Mucosa of descending colon (tissue), 3 donors: Measurements from ENCODE around the gene AKR1C1. TPM values are rescaled to one million over a fixed set of nuclear protein-coding genes. Genes with fewer than 3 reads are reported as not detected.
A peak's percentile ranks its signal among the peaks of the same experiment; 100 is the strongest.
"Not testable (repeated sequence)": the region's sequence is repeated elsewhere in the genome, so short reads cannot be mapped to it uniquely, and the experiment has no call there.

Source experiments
- ATAC-seq: fragments of 200-7000 bp; cut with Tn5 transposase; one replicate; pipeline ENCODE4 v1.9.1; 2020; ENCODE audit warnings: mild to moderate bottlenecking, moderate library complexity
- DNase-seq, 3 donors: peaks; one replicate each; pipeline ENCODE4 v3.0.0-alpha.2; 2020
- H3K36me3 ChIP-seq: fragments of 200-600 bp; one replicate; pipeline ENCODE4 v1.8.0; 2021; ENCODE audit warnings: low read depth, mild to moderate bottlenecking
- H3K4me1 ChIP-seq: fragments of 200-600 bp; one replicate; pipeline ENCODE4 v1.8.0; 2021; ENCODE audit warnings: low read depth, mild to moderate bottlenecking
- H3K4me3 ChIP-seq: fragments of 200-600 bp; one replicate; pipeline ENCODE4 v1.8.0; 2021; ENCODE audit warnings: mild to moderate bottlenecking
- H3K9me3 ChIP-seq: fragments of 200-600 bp; one replicate; pipeline ENCODE4 v1.8.0; 2021; ENCODE audit warnings: mild to moderate bottlenecking
- CTCF ChIP-seq: fragments of 200-600 bp; IDR thresholded peaks from one replicate; pipeline ENCODE4 v1.8.0; 2022; ENCODE audit warnings: antibody characterized with exemption, mild to moderate bottlenecking
- intact Hi-C, 2 donors: fragments of 100-400 bp; cut with DNase I in 1 of 2; cut with micrococcal nuclease in 1 of 2; formaldehyde crosslinking; loops; one replicate each; pipeline versions ENCODE4 v1.11.0 to v1.11.1; 2022; cut with DNase I, micrococcal nuclease
- total RNA-seq, 3 donors: library from RNA; stranded (reverse); fragmentation: NEBNext Ultra II Directional in 2 of 3; extraction: Animal tissue kit (Norgen Biotek cat#: 25700) in 2 of 3; gene quantifications; one replicate each; pipeline versions ENCODE4 v1.2.1 to v1.2.4, GENCODE V29; 2021 to 2023
- donor health status: DM: no; HTN: no; CAD: no; lungs with moderate emphysema.
- donor health status: DM: no; HTN: no; CAD: no.
- donor health status: DM: no; HTN: yes; CAD: no.

Gene AKR1C1
- total RNA-seq, 3 donors from 2014 or later = 28.4 to 66.9 (median 38.3) TPM

- not testable (repeated sequence) for H3K9me3 ChIP-seq, DNase-seq, H3K4me3 ChIP-seq, H3K36me3 ChIP-seq, H3K4me1 ChIP-seq
- intact Hi-C loops = loop anchor here in 1 of 2 donors (10.0 kb wide), 1 partner anchor 275 kb away; no protein-coding TSS in a partner anchor
- ATAC-seq = peak; percentile 52
These were observed 46.8 kb downstream of the AKR1C1 start for GRCh38 chr10:5010043-5010442.

- ATAC-seq, H3K4me1 ChIP-seq, H3K36me3 ChIP-seq, H3K9me3 ChIP-seq, H3K4me3 ChIP-seq, DNase-seq: not testable (repeated sequence)
- intact Hi-C loops = loop anchor here in 1 of 2 donors (10.0 kb wide), 1 partner anchor 273 kb away; no protein-coding TSS in a partner anchor
These were observed 48.2 kb downstream of the AKR1C1 start for GRCh38 chr10:5011392-5011791.

- DNase-seq = no peak
- no peak for TF ChIP-seq CTCF
- H3K4me1 ChIP-seq = no peaks in the 10 kb centered on the region
- no peak for ATAC-seq
- no peaks in the 10 kb centered on the region for H3K9me3 ChIP-seq
- no peak overlapping the region for H3K4me3 ChIP-seq
- intact Hi-C loops = loop anchor here in 1 of 2 donors (10.0 kb wide), 1 partner anchor 272 kb away; no protein-coding TSS in a partner anchor
- no peaks in the 10 kb centered on the region for H3K36me3 ChIP-seq
These were observed 49.4 kb downstream of the AKR1C1 start for GRCh38 chr10:5012595-5012994.

GRCh38 chr10:5013385-5013784 lies 50.2 kb downstream of the AKR1C1 start:
- no peak for ATAC-seq
- DNase-seq = no peak
- TF ChIP-seq CTCF = no peak
- intact Hi-C loops = loop anchor here in 1 of 2 donors (10.0 kb wide), 1 partner anchor 271 kb away; no protein-coding TSS in a partner anchor
- Histone ChIP-seq H3K4me1 (no peaks in the 10 kb centered on the region), H3K9me3 (no peaks in the 10 kb centered on the region), H3K36me3 (no peaks in the 10 kb centered on the region), H3K4me3 (no peak overlapping the region)

- not testable (repeated sequence) for DNase-seq, H3K9me3 ChIP-seq, H3K36me3 ChIP-seq, ATAC-seq, H3K4me3 ChIP-seq, H3K4me1 ChIP-seq
- intact Hi-C loops = loop anchor here in 1 of 2 donors (10.0 kb wide), 1 partner anchor 270 kb away; no protein-coding TSS in a partner anchor
These were observed 51.1 kb downstream of the AKR1C1 start for GRCh38 chr10:5014200-5014910.

GRCh38 chr10:5014936-5015335 lies 51.7 kb downstream of the AKR1C1 start:
- Histone ChIP-seq H3K4me1 (no peaks in the 10 kb centered on the region), H3K4me3 (no peak overlapping the region), H3K36me3 (no peaks in the 10 kb centered on the region), H3K9me3 (no peaks in the 10 kb centered on the region)
- DNase-seq = no peak
- ATAC-seq = peak; percentile 80
- intact Hi-C loops = loop anchor here in 1 of 2 donors (10.0 kb wide), 1 partner anchor 270 kb away; no protein-coding TSS in a partner anchor
- TF ChIP-seq CTCF = no peak

- intact Hi-C loops = loop anchor here in 1 of 2 donors (10.0 kb wide), 1 partner anchor 267 kb away; no protein-coding TSS in a partner anchor
- no peak for TF ChIP-seq CTCF
These were observed 54.9 kb downstream of the AKR1C1 start for GRCh38 chr10:5018134-5018533.

GRCh38 chr10:5018671-5019277 lies 55.6 kb downstream of the AKR1C1 start:
- ATAC-seq (peak; percentile 56), DNase-seq (peak in 2 of 3 donors; percentile 49 to 50)
- not testable (repeated sequence) for H3K4me1 ChIP-seq, H3K36me3 ChIP-seq, H3K9me3 ChIP-seq, H3K4me3 ChIP-seq
- intact Hi-C loops = loop anchor here in 1 of 2 donors (10.0 kb wide), 1 partner anchor 266 kb away; no protein-coding TSS in a partner anchor

More at GRCh38 chr10:5018134-5018533, 54.9 kb downstream of the AKR1C1 start:
- Histone ChIP-seq H3K4me1 (peaks cover 7% of the 10 kb centered on the region), H3K4me3 (no peak overlapping the region), H3K36me3 (no peaks in the 10 kb centered on the region), H3K9me3 (no peaks in the 10 kb centered on the region)
- ATAC-seq (no peak), DNase-seq (no peak)

- H3K4me1 ChIP-seq = peaks cover 14% of the 10 kb centered on the region
- H3K36me3 ChIP-seq, H3K4me3 ChIP-seq, H3K9me3 ChIP-seq: not testable (repeated sequence)
- peak; percentile 64 for ATAC-seq
- DNase-seq = peak in 2 of 3 donors; percentile 30 to 51
- intact Hi-C loops = loop anchor here in 1 of 2 donors (10.0 kb wide), 2 partner anchors 75 to 265 kb away; partner anchors contain the start of gene AKR1C3
These were observed 56.8 kb downstream of the AKR1C1 start for GRCh38 chr10:5019770-5020612.
